D341Med (cell line): Measurements from ENCODE around the gene LPP.

Experiments
- DNase-seq: peaks from one replicate; pipeline ENCODE4 v3.0.0; 2012; ENCODE audit warnings: low spot score

Gene LPP

GRCh38 chr3:188487652-188488051 is 333.7 kb downstream of the LPP start:
- no peak for DNase-seq

GRCh38 chr3:188488801-188489200 is 334.8 kb downstream of the LPP start:
- no peak for DNase-seq

GRCh38 chr3:188489639-188490405 is 335.9 kb downstream of the LPP start:
- DNase-seq: no peak

- DNase-seq: no peak
Measured at GRCh38 chr3:188490416-188490815, 336.5 kb downstream of the LPP start.

- DNase-seq: no peak
Measured at GRCh38 chr3:188491276-188491687, 337.3 kb downstream of the LPP start.

GRCh38 chr3:188496390-188496789 is 342.4 kb downstream of the LPP start:
- no peak for DNase-seq

- no peak for DNase-seq
Measured at GRCh38 chr3:188497021-188497420, 343.1 kb downstream of the LPP start.

- DNase-seq: no peak
Measured at GRCh38 chr3:188503647-188504046, 349.7 kb downstream of the LPP start.

- no peak for DNase-seq
Measured at GRCh38 chr3:188505151-188505550, 351.2 kb downstream of the LPP start.

GRCh38 chr3:188505911-188506310 is 352.0 kb downstream of the LPP start:
- no peak for DNase-seq

- no peak for DNase-seq
Measured at GRCh38 chr3:188506446-188506845, 352.5 kb downstream of the LPP start.

- no peak for DNase-seq
Measured at GRCh38 chr3:188507244-188507720, 353.3 kb downstream of the LPP start.

GRCh38 chr3:188508454-188508853 is 354.5 kb downstream of the LPP start:
- no peak for DNase-seq

GRCh38 chr3:188509316-188509715 is 355.4 kb downstream of the LPP start:
- DNase-seq: no peak

GRCh38 chr3:188510366-188510765 is 356.4 kb downstream of the LPP start:
- no peak for DNase-seq

- no peak for DNase-seq
Measured at GRCh38 chr3:188513662-188514328, 359.8 kb downstream of the LPP start.

GRCh38 chr3:188516515-188516914 is 362.6 kb downstream of the LPP start:
- DNase-seq: no peak

GRCh38 chr3:188518416-188518815 is 364.5 kb downstream of the LPP start:
- DNase-seq: no peak

GRCh38 chr3:188518835-188519452 is 365.0 kb downstream of the LPP start:
- no peak for DNase-seq

- DNase-seq: no peak
Measured at GRCh38 chr3:188520466-188520865, 366.5 kb downstream of the LPP start.

- DNase-seq: no peak
Measured at GRCh38 chr3:188522115-188522514, 368.2 kb downstream of the LPP start.

GRCh38 chr3:188523291-188523690 is 369.3 kb downstream of the LPP start:
- DNase-seq: no peak

- no peak for DNase-seq
Measured at GRCh38 chr3:188524052-188524451, 370.1 kb downstream of the LPP start.
